CD4-positive, alpha-beta T cell treated with Interleukin-17A for 4 hours (primary cell): Measurements from ENCODE around the gene CSKMT.
"Not testable (repeated sequence)": the region's sequence is repeated elsewhere in the genome, so short reads cannot be mapped to it uniquely, and the experiment has no call there.

Experiments
- DNase-seq: peaks from one replicate; pipeline ENCODE4 v3.0.0-alpha.2; 2020; ENCODE audit warnings: mixed read lengths

CSKMT gene

DNA sequence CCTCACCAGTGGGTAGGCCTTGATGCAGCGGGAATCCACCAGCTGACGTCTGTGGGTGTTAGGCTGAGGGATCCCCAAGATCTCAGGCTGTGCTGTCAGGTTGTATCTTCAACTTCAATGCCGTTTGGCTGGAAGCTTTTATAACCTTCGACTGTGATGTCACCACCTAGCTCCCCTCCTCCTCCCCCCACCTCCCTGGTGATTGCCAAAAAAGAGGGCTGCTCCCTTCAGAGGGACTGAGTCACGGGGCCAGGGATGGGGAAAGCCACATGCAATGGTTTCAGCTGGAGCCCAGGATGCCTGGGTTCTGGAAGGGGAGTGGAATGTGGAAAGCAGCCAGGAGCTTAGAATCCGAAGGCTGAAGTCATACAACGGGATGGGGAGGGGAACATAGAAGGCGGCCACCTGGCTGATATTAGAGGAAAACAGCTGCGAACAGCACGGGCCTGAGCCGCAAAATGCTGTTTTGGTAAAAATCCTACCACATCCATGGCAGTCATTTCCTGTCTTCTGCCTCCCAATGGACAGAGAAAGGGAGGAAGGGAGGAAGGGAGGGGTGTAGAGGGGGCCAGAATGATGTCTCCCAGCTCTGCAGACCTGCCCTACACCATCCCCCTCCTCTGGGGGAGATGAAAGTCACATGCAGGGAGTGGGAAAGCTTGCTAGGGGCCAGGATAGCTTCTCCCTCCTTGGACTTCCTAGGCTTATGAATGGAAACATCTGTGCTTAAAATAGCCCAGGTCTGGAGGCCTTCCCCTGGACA lies 24.5 kb downstream of the CSKMT start, which contains the start of gene LRRN4CL:
Gene LRRN4CL, minus strand, starts transcription at position 110 of the 763 bp plus-strand sequence. CDS start 1,022 bp downstream, outside the sequence.
- DNase-seq: no peak

DNA sequence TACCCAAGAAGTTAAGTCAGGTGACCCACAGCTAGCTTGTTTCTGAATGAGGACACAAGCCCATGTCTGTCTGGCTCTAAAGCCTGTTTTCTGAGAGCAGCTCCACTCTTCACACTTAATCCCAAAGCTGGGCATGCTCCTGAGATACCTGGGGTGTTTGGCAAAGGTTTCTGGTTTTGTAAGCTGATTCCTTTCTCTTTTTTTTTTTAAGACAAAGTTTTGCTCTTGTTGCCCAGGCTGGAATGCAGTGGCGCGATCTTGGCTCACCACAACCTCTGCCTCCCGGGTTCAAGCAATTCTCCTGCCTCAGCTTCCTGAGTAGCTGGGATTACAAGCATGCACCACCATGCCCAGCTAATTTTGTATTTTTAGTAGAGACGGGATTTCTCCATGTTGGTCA lies 28.5 kb downstream of the CSKMT start:
- not testable (repeated sequence) for DNase-seq

DNA sequence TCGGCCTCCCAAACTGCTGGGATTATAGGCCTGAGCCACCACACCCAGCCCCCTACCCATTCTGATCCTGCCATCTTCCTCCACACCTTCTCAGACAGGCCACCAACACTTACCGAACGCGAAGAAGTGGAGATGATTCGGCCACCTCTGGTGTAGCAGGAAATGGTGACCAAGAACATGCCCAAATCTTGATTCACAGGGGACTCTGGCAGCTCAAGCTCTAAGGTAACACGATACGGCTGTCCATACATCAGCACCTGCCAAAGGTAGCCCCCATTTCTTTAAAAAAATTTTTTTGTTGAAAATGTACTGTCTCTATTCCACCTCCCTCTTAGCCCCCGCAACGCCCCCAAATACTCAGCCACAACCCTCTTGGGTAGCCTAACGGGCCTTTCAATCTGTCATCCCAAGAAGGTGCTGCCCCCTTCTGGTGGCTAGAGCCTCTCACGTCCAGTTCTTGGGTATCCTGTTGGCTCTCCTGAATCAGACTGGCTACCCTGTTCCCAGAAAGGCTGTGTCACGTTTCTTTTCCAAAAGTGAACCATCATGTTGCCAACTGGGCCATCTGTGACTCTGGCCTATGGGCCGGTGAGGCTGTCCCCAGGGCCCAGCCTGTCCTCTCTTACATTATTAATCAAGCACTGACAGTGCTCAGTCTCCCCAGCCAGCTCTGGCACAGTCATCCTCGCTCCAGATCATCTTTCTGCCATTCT lies 29.5 kb downstream of the CSKMT start:
- peak; percentile 89 for DNase-seq

DNA sequence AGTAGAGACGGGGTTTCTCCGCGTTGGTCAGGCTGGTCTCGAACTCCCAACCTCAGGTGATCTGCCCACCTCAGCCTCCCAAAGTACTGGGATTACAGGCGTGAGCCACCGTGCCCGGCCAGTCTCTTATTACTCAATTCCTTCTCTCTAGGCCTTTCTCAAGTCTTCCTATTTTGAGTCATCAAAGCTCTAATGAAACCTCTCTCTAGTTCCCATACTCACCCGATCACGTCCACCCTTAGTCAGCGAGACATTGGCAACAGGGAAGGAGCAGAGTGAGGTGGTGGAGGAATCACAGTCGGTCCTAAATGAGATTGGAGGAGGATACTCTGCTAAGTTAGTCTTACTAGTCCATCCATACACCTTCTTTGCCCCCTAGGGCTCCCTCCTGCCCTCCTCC lies 37.1 kb downstream of the CSKMT start:
- no peak for DNase-seq

DNA sequence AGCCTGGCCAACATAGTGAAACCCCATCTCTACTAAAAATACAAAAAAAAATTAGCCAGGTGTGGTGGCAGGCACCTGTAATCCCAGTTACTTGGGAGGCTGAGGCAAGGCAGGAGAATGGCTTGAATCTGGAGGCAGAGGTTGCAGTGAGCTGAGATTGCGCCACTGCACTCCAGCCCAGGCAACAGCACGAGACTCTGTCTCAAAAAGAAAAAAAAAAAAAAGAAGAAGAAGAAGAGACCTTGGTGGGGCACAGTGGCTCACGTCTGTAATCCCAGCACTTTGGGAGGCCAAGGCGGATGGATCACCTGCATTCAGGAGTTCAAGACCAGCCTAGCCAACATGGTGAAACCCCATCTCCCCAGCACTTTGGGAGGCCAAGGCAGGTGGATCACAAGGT lies 38.8 kb downstream of the CSKMT start:
- not testable (repeated sequence) for DNase-seq

DNA sequence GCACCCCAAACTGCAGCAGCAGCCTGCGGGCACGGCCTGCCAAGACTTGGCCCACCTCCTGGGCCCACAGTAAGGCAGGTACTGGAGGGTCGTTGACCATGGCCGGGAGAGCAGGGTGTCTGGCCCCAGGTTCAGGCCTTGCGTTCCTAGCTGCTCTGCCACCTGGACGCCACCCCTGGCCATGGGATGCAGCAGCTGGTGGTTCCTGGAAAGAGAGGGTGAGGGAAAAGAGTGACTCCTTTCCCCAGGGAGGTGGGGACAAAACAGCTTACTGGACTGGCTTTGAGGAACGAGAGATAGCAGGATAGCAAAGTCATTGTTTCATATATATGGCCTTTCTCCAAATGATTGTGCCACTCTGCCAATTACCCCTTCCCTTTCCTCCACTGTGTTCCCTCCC lies 40.3 kb downstream of the CSKMT start:
- no peak for DNase-seq

DNA sequence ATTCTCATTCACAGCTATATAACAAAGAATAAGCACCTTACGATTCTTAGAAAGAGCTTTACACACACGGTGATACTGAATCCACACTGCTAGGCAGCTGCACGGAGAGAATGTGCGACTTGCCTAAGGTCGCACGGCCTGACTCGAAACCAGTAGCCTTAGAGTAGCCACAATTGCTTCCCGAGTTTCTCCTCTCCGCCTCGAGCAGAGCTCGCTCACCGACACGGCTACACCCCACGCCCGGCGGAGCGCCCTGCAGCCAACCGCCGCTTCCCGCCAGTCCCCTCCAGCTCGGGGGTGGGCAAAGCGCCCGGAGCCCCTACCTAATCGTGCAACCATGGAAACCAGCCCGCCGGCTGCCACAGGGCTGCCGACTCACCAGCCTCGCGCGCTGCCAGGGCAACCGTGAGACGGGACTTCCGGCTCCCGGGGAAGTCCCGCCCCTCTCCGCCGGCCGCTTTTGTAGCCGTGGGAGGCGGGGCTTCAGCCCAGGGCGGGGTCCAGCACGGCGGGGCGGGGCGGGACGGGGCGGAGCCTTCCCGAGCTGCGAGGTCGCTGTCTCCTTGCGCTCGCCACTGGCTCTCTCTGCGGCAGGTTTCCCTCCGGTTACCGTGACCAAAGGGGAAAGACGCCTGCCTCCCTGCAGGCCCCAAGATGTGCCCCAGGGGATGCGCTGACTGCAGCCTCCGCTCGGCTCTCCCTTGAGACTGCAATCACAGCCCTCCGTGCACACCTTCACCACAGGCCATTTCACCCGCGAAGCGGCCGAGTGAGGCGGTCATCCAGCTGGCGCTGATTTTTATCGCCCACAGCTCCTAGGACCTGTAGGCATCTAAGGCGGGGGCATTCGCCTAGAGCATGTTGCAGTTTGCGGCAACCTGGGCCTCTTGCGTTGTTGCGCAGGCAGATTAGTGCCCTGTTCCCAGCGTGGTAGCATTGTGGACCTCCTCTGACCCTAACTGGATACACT lies 41.1 kb downstream of the CSKMT start:
- peak; percentile 96 for DNase-seq

DNA sequence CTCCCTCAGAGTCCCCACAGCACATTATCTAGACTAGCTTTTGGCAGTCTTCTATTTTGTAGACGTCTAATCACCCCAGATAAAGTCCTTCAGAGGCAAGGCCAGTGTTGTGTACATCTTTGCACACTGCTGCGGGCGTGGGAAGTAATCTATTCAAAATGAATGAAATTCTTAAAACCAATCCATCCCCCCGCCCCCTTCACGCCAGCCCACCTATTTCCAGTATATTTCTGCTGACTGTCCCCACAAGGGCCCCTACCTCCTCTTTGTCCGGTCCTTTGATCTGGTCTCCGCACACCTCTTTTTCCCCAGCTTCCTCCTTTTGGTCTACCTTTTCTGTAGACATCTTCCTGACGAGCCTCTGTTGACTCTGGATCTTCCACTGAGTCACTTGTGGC lies 41.7 kb downstream of the CSKMT start:
- DNase-seq: no peak

DNA sequence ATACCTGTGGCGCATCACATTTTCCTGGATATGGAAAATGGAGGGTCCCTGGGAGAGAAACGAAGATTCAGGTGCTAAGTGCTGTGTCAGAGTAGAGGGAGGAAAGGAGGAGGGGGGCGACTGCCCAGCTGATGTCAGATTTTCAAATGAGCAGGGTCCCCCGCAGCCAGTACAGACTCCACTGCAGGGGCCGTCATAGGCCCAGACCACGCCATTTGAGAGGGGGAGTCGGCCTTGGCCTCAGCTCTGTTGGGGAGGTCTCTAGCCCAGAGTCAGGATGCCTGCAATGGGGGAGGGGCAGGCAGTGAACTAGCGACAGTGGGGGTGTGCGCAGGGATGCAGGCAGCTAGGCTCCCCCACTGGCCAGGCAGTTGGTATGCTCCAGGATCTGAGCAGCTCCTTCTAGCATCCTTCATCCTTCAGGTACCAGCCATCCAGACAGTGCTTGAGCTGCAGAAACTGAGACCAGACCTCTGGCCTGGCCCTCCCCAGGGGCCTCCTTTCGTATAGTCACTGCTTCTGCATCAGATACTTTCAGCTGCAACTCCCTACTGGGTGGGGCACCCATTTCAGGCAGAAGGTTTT lies 42.3 kb downstream of the CSKMT start, which contains the start of the genes BSCL2 and GNG3:
Gene BSCL2, minus strand, starts transcription at position 148 of the 585 bp plus-strand sequence. CDS start 229 bp downstream, outside the sequence.
Gene GNG3, plus strand, starts transcription at position 400 of the 585 bp plus-strand sequence. CDS start 620 bp downstream, outside the sequence.
- DNase-seq: no peak

DNA sequence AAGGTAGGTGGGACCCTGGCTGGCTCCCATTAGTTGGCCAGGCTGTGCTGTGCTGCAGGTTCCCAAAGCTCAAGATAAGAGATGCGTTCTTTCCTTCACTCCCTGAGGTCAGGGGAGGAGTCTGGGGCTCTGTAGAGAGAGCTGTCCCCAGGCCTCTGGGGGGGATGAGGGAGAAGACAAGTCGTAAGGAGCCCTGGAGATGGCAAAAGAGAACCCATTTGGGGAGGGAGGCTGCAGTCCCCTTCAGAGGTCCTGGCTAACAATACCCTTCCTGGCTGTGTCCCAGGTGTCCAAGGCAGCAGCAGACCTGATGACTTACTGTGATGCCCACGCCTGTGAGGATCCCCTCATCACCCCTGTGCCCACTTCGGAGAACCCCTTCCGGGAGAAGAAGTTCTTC lies 43.3 kb downstream of the CSKMT start:
- no peak for DNase-seq

DNA sequence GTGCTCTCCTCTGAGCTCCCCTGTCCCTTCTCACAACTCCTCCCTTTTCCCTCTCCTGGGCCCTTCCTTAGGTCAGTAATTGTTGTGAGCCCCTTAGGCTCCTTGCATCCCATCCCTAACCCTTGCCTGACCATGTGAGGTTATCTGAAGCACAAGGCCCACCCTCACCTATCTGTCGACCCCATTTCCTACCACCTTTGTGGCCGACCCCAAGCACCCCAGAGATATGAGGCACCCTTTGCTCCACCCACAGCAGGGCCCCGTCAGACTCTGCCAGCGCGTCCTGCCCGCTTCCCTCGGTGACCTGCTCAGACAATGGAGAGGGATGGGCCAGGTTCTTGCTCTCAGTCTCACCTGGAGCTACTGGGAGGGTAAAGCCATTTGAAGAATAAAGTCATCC lies 43.7 kb downstream of the CSKMT start:
- DNase-seq: peak; percentile 72

DNA sequence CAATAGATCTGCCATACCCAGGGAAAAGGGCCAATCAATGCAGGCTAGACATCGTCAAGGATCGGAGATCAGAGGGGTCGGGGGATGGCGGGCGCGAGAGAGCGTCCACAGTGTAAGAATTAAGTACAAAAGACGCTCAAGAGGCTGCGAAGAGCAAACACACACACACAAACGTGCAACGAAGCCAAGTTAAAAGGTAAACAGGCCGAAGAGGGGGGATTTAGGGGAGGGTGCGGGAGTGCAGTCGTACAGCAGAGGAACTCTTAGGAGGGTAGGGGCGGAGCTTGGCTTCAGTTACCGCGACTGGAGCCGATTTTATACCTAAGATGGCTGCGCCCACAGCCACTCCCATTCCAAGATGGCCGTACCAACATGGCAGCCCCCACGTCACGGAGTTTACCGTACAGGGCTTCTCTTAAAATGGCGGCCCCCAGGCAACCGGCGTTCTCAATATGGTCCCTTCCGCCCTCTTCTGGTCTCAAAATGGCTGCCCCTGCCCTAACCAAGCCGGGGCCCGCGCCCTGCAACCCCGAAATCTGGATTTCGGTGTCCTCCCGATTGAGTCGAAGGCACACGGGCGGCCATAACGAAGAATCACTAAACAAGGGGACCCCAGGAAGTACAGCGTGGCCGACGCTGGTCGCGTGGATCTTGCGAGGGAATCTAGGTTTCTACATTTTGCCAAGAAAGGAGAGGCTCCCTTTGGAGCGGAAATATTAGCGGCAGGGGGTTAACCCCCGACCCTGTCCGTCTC lies 44.3 kb downstream of the CSKMT start:
- peak; percentile 97 for DNase-seq

DNA sequence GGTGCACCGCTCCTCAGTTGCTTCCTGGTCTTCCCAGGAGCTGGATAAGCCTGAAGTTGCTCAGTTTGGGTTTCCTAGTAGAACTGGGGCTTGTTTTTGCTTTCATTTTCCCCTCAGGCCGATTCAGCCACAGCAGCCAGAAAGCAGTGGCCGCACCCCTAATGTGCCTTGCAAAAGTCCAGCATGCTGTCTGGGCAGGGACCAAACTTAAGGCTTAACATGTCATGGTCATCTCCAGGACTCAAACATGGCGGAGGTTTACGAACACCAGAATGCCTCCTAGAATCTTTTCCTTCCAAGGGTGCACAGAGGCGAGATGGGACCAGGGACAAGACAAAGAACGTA lies 44.9 kb downstream of the CSKMT start:
- no peak for DNase-seq

DNA sequence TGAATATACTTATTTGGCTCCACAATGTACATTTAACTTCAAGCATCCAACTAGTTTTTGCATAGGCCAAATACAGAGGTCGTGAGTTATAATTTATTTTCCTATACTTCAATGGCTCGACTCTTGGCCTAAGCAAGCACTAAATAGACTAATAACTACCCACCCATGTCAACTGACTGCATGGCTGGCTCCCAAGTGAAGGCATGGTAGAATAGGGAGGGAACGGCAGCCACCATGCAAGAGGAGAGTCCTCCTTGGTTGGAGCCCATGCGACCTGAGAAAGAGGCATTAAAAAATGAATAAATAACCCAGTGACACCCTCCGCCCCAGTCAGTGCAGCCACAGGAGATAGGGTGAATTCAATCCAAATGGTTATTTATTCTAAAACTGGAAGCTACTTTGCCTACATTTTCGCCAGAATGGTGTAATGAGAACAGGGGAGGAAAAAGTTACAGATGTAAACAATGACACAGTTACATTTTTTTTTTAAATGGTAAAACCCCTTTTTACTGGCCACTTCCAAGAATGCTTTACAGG lies 47.2 kb downstream of the CSKMT start:
- no peak for DNase-seq

DNA sequence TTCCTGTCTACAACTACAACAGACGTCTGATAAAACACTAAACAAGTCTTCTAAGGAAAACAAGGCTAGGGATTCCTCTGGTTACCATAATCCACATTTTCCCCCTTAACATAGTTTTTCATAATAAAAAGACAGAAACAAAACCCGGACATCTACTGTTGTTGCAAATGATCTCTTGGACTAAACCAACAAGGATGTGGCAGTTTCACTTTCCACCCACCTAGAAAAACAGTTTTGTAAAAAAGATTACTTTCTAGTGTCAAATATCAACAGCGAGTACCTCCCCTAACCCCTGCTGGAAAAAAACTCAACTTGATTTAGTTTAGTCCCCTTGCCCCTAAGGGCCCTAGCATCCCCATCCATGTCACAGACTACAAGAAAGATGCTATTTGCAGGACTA lies 47.7 kb downstream of the CSKMT start:
- DNase-seq: no peak

DNA sequence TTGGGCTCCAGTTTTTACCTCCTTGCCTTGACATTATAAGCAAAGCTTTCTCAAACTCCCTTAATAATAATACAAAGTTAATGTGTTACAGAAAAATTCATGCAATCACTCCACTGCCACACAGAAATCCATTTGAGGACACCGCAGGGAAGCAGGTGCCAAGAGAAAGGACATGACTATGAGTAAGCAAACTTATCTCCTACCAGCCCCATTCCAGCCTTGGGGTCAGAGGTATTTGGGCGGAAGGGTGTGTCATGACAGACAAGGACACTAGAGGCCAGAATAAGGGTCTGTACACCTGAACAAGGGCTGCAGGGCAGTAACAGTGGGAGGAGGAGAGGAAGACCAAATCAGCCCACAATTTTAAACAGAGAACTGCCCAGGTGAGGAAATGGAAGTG lies 48.2 kb downstream of the CSKMT start:
- no peak for DNase-seq

DNA sequence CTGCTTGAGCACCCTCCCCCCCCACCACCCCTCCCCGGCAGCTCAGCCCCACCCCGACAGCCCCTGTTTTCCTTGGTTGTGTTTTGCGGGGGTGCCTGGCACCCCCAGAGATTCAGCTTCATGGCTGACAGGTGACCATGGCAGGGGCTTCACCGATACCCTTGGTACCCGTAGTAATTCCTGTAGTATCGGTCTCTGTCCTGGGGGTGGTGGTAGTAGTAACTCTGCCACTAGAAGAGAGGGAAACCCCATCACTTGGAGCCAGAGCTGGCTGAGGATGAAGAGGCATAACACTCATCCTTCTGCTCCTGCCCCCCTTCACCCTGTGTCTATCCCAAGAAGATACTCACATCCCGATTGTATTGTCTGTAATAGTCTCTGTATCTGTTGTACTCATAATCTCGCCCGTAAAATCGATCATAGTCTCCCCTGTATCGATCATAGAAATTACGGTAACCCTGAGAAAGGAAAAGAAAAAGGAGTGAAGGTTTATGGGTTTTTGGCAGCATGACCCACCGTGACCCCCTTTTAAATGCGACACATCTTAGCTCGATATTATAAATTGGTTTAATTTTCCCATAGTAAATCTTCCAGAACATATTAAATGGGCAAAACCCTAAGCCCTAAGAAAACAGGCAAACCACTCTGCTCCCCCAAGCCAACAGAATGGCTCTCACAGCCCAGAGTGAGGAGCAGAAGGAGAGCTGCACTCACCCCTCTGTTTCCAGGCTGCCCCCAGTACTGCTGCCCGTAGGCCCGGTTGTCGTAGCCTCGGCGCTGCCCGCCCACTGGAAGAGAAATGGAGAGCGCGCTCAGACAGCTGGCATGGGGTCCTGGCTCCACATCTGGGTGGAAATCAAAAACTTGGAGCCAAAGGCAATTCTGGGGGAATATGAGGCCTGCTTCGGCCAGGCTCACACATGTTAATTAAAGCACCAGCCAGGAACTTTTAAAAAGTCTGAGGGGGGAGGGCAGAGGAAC lies 50.3 kb downstream of the CSKMT start:
- DNase-seq: no peak

DNA sequence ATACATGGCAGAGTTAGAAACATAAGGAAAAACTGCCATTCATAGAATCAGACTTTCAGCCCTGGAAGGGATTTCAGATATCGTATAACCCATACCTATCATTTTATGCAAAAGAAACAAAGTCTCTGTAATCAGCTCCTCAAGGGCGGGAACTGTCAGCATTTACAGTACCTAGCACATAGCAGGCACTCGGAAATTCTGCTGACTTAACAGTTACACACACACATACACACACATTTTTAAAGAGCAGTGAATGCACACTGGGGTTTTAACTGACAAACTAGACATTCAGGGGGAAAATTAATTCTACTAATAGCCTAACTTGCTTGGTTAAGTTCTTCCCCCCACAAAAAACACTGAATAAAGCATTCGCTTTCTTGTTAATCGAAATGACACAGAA lies 51.1 kb downstream of the CSKMT start:
- no peak for DNase-seq

DNA sequence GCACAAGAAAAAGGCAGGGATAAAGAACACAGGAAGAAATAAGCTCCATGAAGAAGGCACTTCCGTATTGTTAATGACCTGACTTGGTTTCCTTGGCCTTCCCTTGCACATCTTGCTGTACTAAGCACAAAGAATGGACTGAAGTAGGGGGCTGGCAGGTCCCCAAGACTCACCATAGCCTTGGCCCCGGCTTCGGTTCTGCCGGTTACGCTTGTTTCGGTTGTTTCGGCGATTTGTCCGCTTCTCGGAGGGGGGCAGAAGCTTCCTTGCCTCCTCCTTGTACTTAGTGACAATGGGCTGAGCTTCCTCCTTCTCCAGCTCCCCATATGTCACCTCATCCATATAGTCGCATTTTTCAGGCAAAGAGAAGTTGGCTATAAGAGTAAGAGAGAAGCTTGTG lies 51.7 kb downstream of the CSKMT start:
- no peak for DNase-seq
